ENCODE results near the gene ATOX1.

The ATOX1 gene

DNA sequence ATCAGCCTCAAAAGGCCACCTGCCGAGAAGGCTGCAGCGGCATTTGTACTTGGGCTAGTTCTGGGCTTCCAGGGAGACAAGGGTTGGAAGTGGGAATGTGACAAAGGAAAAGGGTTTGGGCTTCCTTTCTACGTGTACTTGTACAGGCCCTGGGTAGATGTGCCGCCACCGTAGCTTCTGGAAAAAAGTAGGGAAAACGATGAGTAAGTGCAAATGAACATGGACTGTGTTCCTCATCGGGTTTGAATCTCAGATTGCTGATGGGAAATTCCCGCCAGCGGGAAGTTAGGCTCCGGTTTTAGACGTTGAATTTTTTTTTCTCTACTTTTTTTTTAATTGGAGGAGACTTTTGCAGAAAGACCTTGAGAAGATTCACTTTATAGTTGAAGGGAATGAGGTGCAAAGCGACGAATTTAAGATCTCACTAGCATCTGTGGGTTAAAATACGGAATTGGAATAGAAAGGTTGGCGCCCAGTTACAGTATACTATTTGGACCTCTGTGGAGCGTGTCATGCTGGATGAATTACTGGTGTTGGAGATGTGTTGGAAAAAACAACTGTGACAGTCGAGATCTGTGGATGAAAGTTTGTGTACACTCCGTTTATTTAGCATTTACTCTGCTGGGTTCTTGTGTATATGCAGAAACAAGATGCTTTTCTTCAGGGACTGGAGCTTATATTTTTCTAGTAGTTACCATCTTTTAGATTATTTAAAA lies 14.6 kb upstream of the ATOX1 start (continued):
- TF ChIP-seq ZNF138 (tag by site-specific recombination; IDR thresholded peaks at IDR 0.05; ENCODE audit: borderline replicate concordance) = no peak
- TF ChIP-seq TRIM28 (IDR thresholded peaks at IDR 0.05; ENCODE audit: borderline replicate concordance, low read length) = no peak
- no peak for TF ChIP-seq ZNF521 (tag by site-specific recombination; IDR thresholded peaks at IDR 0.05)
- TF ChIP-seq ZNF37A (tag by site-specific recombination; IDR thresholded peaks at IDR 0.05) = no peak
- TF ChIP-seq ZNF623 (tag by site-specific recombination; IDR thresholded peaks at IDR 0.05) = no peak; the same call in 1 of the 2 replicates
- TF ChIP-seq, protein P1, sequence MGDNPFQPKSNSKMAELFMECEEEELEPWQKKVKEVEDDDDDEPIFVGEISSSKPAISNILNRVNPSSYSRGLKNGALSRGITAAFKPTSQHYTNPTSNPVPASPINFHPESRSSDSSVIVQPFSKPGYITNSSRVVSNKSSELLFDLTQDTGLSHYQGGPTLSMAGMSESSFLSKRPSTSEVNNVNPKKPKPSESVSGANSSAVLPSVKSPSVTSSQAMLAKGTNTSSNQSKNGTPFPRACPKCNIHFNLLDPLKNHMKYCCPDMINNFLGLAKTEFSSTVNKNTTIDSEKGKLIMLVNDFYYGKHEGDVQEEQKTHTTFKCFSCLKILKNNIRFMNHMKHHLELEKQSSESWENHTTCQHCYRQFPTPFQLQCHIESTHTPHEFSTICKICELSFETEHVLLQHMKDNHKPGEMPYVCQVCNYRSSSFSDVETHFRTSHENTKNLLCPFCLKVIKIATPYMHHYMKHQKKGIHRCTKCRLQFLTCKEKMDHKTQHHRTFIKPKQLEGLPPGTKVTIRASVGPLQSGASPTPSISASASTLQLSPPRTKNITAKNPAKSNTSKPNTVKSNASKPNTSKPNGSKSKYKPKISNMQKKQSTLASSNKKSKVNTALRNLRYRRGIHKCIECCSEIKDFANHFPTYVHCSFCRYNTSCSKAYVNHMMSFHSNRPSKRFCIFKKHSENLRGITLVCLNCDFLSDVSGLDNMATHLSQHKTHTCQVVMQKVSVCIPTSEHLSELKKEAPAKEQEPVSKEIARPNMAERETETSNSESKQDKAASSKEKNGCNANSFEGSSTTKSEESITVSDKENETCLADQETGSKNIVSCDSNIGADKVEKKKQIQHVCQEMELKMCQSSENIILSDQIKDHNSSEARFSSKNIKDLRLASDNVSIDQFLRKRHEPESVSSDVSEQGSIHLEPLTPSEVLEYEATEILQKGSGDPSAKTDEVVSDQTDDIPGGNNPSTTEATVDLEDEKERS (tag by site-specific recombination; IDR thresholded peaks at IDR 0.05) = no peak
- TF ChIP-seq BCL11B (tag by site-specific recombination; IDR thresholded peaks at IDR 0.05; ENCODE audit: low read depth) = no peak
- no peak for TF ChIP-seq ZBTB20 (tag by site-specific recombination; IDR thresholded peaks at IDR 0.05)
- TF ChIP-seq ZNF132 (tag by site-specific recombination; IDR thresholded peaks at IDR 0.05; ENCODE audit: borderline replicate concordance) = no peak
- TF ChIP-seq KLF9 (tag by site-specific recombination; IDR thresholded peaks at IDR 0.05; ENCODE audit: low read depth) = no peak
- TF ChIP-seq, protein P2, sequence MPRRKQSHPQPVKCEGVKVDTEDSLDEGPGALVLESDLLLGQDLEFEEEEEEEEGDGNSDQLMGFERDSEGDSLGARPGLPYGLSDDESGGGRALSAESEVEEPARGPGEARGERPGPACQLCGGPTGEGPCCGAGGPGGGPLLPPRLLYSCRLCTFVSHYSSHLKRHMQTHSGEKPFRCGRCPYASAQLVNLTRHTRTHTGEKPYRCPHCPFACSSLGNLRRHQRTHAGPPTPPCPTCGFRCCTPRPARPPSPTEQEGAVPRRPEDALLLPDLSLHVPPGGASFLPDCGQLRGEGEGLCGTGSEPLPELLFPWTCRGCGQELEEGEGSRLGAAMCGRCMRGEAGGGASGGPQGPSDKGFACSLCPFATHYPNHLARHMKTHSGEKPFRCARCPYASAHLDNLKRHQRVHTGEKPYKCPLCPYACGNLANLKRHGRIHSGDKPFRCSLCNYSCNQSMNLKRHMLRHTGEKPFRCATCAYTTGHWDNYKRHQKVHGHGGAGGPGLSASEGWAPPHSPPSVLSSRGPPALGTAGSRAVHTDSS (tag by site-specific recombination; IDR thresholded peaks at IDR 0.05) = no peak
- TF ChIP-seq ZNF660 (tag by site-specific recombination; IDR thresholded peaks at IDR 0.05) = peak; percentile 13; the same call in 1 of the 2 replicates
- TF ChIP-seq ZNF558 (tag by site-specific recombination; IDR thresholded peaks at IDR 0.05) = no peak
- no peak for TF ChIP-seq ZNF10 (tag by site-specific recombination; IDR thresholded peaks at IDR 0.05)
- TF ChIP-seq ZNF776 (tag by site-specific recombination; IDR thresholded peaks at IDR 0.05; ENCODE audit: borderline replicate concordance) = no peak

DNA sequence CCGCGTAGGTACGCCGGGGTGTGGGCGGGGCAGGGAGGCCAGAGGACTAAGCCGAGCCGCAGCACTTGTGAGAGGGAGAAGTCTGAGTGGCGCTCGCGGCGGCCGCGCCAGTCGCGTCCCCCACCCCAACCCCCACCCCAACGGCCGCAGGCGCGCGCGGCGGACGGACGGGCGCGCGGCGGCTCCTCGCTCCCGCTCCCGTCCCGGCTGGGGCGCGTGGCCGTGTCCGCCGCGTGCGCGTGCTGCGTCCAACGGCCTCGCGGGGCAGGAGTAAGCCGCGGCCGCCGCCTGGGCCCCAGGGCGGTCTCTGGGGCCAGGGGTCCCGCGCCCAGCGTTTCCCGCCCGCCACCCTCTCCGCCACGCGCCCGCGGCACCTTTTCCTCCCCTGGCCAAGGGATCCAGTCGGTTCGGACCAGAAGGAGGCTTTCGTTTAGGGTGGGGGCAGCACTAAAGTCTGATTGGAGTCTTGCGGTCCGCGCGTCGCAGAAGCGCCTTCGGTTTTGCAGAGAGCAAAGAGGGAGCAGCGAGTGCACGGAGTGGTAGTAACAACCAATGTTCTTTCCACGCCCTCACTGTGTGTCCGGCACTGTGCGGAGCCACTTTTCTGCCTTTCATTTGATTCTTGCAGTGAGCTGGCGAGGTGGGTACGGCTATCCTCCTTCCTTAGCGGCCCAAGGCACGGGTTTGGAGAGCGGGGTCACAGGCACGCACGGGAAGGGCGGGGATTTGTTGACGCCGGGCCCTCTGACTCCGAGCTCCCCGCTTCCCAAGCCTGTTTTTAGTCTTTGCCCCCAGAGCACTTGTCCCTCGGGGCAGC lies 13.8 kb upstream of the ATOX1 start:
- Histone ChIP-seq H3K36me3 (ENCODE audit: control insufficient read depth in 2 of 2, insufficient read depth in 1 of 2, low read length in 2 of 2) (peaks cover 0 to 17% of the 10 kb centered on the region in 2 experiments; a peak in 2 of 3 replicates), H3K4me1 (ENCODE audit: control insufficient read depth, insufficient read depth, low read length) (peaks cover 16% of the 10 kb centered on the region), H3K4me3 (ENCODE audit: low read depth, low read length) (peak overlapping the region; percentile 89), H3K27ac (ENCODE audit: extremely low read depth, low read depth, low read length) (peak overlapping the region; percentile 89), H3K9me3 (ENCODE audit: control insufficient read depth, insufficient read depth, low read depth, low read length) (no peaks in the 10 kb centered on the region)
- POLR2A ChIA-PET = interaction anchor here (0.5 to 4.7 kb wide), 26 partner anchors 8 to 598 kb away, joined by 3 to 58 read pairs (median 6); partner anchors contain the start of genes ATOX1, GM2A, SLC36A1 and SPARC
- CTCF ChIA-PET = interaction anchor here (0.6 to 2.3 kb wide), 3 partner anchors 13 to 189 kb away, joined by 3 to 5 read pairs (median 5); no protein-coding TSS in a partner anchor
- TF ChIP-seq KLF9 (tag by site-specific recombination; IDR thresholded peaks at IDR 0.05; ENCODE audit: low read depth) (no peak; the same call in 1 of the 2 replicates), ZNF211 (tag by site-specific recombination; IDR thresholded peaks at IDR 0.05; ENCODE audit: low read depth) (no peak), ZFP41 (tag by site-specific recombination; IDR thresholded peaks at IDR 0.05; ENCODE audit: borderline replicate concordance) (no peak), GLIS2 (tag by site-specific recombination; IDR thresholded peaks at IDR 0.05) (0 out of 2 replicates have a peak, but pooled peaks have one; percentile 44), ZNF555 (tag by site-specific recombination; conservative IDR thresholded peaks at IDR 0.05) (no peak), ZNF660 (tag by site-specific recombination; IDR thresholded peaks at IDR 0.05) (peak; percentile 60; the same call in 1 of the 2 replicates), ZNF768 (tag by site-specific recombination; IDR thresholded peaks at IDR 0.05) (no peak), ZNF585B (tag by site-specific recombination; IDR thresholded peaks at IDR 0.05) (no peak), ZNF114 (tag by site-specific recombination; IDR thresholded peaks at IDR 0.05) (no peak), ZNF416 (tag by site-specific recombination; IDR thresholded peaks at IDR 0.05) (no peak), ZNF544 (tag by site-specific recombination; IDR thresholded peaks at IDR 0.05) (no peak), SALL2 (tag by site-specific recombination; IDR thresholded peaks at IDR 0.05; ENCODE audit: borderline replicate concordance) (no peak), ZNF2 (tag by site-specific recombination; IDR thresholded peaks at IDR 0.05) (0 out of 2 replicates have a peak, but pooled peaks have one; percentile 27), REPIN1 (tag by site-specific recombination; IDR thresholded peaks at IDR 0.05; ENCODE audit: low read depth) (no peak)
- TF ChIP-seq, protein P3, sequence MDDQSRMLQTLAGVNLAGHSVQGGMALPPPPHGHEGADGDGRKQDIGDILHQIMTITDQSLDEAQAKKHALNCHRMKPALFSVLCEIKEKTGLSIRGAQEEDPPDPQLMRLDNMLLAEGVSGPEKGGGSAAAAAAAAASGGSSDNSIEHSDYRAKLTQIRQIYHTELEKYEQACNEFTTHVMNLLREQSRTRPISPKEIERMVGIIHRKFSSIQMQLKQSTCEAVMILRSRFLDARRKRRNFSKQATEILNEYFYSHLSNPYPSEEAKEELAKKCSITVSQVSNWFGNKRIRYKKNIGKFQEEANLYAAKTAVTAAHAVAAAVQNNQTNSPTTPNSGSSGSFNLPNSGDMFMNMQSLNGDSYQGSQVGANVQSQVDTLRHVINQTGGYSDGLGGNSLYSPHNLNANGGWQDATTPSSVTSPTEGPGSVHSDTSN (CRISPR knock-in tag; IDR thresholded peaks at IDR 0.05) = no peak
